Measurements from ENCODE around the gene PCED1B. TPM values are rescaled to one million over a fixed set of nuclear protein-coding genes. Genes with fewer than 3 reads are reported as not detected.

The PCED1B gene
- total RNA-seq, 1 donor from 2014 or later, result 0.55 TPM

DNA sequence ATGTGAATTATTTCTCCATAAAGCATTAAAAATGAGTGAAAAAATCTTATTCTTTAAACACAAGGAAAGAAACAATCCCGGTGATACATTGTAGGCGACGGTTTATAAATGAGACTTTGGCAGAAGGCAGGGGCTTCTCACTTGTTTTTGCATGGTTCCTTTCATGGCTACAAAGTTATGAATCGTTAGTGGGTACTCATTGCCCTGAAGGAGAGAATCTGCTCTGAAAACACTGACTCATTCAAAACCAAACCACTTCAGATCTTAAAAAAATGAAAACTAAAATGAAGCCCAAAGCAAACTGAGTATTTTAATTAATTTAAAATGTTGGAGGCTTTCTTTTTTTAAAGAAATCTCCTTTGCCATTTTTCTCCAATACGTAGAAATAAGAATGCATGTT lies 41.7 kb downstream of the PCED1B start:
- H3K27me3 ChIP-seq (ENCODE audit: low read depth), result no peaks in the 10 kb centered on the region
- H3K4me1 ChIP-seq, result no peaks in the 10 kb centered on the region
- no peak for TF ChIP-seq CTCF (IDR thresholded peaks at IDR 0.05; ENCODE audit: borderline replicate concordance)
- DNase-seq, result no peak
- H3K36me3 ChIP-seq, result no peaks in the 10 kb centered on the region
- H3K27ac ChIP-seq (replicated peaks), result no peak overlapping the region
- intact Hi-C loops (cut with micrococcal nuclease), result no loop called here
- no peaks in the 10 kb centered on the region for H3K9me3 ChIP-seq (replicated peaks)
- no peak overlapping the region for H3K4me3 ChIP-seq

GRCh38 chr12:47122602-47123001 lies 43.2 kb downstream of the PCED1B start:
- Histone ChIP-seq H3K4me1 (no peaks in the 10 kb centered on the region), H3K27me3 (ENCODE audit: low read depth) (no peaks in the 10 kb centered on the region), H3K4me3 (no peak overlapping the region), H3K36me3 (no peaks in the 10 kb centered on the region), H3K9me3 (replicated peaks) (no peaks in the 10 kb centered on the region), H3K27ac (replicated peaks) (no peak overlapping the region)
- no peak for DNase-seq
- intact Hi-C loops (cut with micrococcal nuclease), result no loop called here
- no peak for TF ChIP-seq CTCF (IDR thresholded peaks at IDR 0.05; ENCODE audit: borderline replicate concordance)

DNA sequence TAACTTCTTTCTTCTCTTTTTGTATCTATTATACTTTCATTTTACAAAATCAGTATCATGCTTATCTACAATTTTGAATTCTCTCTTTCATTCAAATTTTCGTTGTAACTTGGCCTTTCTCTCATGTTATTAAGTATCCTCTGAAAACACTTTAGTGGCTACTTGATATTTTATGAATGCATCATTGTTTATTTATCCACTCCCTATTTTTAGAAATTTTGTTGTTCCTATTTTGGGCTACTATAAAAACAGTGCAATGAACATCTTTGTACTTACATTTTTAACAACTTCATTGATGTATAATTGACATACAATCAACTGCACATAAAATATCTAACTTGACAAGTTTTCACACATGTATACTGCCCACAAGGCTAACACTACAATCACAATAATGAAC lies 44.3 kb downstream of the PCED1B start:
- intact Hi-C loops (cut with micrococcal nuclease), result no loop called here
- Histone ChIP-seq H3K4me3 (no peak overlapping the region), H3K4me1 (no peaks in the 10 kb centered on the region), H3K27ac (replicated peaks) (no peak overlapping the region), H3K36me3 (no peaks in the 10 kb centered on the region), H3K27me3 (ENCODE audit: low read depth) (no peaks in the 10 kb centered on the region), H3K9me3 (replicated peaks) (no peaks in the 10 kb centered on the region)
- no peak for TF ChIP-seq CTCF (IDR thresholded peaks at IDR 0.05; ENCODE audit: borderline replicate concordance)
- DNase-seq, result no peak

DNA sequence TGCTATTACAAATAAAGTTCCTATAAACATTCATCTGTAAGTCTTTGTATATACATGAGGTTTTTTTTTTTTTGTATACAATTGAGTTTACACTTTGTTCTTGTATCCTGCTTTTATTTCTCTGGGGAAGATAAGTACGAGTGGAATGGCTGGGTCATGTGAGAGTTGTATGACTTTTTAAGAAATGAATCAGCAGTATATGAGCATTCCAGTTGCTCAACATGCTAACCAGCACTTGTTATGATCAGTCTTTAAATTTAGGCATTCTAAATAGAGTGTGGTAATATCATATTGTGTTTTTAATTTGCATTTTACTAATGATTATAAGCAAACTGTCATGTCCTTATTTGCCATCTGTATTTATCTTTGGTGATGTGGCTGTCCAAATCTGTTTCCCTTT lies 45.0 kb downstream of the PCED1B start:
- intact Hi-C loops (cut with micrococcal nuclease), result no loop called here
- no peaks in the 10 kb centered on the region for H3K9me3 ChIP-seq (replicated peaks)
- TF ChIP-seq CTCF (IDR thresholded peaks at IDR 0.05; ENCODE audit: borderline replicate concordance), result no peak
- DNase-seq, result no peak
- no peaks in the 10 kb centered on the region for H3K36me3 ChIP-seq
- no peaks in the 10 kb centered on the region for H3K27me3 ChIP-seq (ENCODE audit: low read depth)
- no peaks in the 10 kb centered on the region for H3K4me1 ChIP-seq
- no peak overlapping the region for H3K4me3 ChIP-seq
- H3K27ac ChIP-seq (replicated peaks), result no peak overlapping the region

DNA sequence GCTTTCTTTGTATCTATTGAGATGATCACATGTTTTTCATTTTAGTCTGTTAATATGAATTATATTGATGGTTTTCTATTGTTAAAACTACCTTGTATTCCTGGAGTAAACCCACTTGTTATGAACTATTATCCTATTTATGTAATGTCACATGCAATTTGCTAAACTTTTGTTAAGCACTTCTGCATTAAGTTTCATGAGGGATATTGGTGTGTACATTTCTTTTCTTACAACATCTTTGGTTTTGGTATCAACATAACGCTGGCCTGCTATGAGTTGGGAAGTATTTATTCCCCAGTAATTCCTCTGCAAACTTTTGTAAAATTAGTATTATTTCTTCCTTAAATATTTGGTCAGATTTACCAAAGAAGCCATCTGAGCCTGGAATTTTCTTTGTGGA lies 46.8 kb downstream of the PCED1B start:
- Histone ChIP-seq H3K36me3 (no peaks in the 10 kb centered on the region), H3K27ac (replicated peaks) (no peak overlapping the region), H3K4me3 (no peak overlapping the region), H3K9me3 (replicated peaks) (no peaks in the 10 kb centered on the region), H3K4me1 (no peaks in the 10 kb centered on the region), H3K27me3 (ENCODE audit: low read depth) (no peaks in the 10 kb centered on the region)
- TF ChIP-seq CTCF (IDR thresholded peaks at IDR 0.05; ENCODE audit: borderline replicate concordance), result no peak
- intact Hi-C loops (cut with micrococcal nuclease), result no loop called here
- no peak for DNase-seq

- TF ChIP-seq CTCF (IDR thresholded peaks at IDR 0.05; ENCODE audit: borderline replicate concordance), result no peak
- Histone ChIP-seq H3K4me3 (no peak overlapping the region), H3K9me3 (replicated peaks) (no peaks in the 10 kb centered on the region), H3K27ac (replicated peaks) (no peak overlapping the region), H3K27me3 (ENCODE audit: low read depth) (no peaks in the 10 kb centered on the region), H3K36me3 (no peaks in the 10 kb centered on the region), H3K4me1 (no peaks in the 10 kb centered on the region)
- intact Hi-C loops (cut with micrococcal nuclease), result no loop called here
- no peak for DNase-seq
Observed at GRCh38 chr12:47131011-47131410, 51.6 kb downstream of the PCED1B start.

All from left ventricle myocardium inferior (tissue), 1 donor.